ENCODE data around the gene PTGR2.

PTGR2 gene

DNA sequence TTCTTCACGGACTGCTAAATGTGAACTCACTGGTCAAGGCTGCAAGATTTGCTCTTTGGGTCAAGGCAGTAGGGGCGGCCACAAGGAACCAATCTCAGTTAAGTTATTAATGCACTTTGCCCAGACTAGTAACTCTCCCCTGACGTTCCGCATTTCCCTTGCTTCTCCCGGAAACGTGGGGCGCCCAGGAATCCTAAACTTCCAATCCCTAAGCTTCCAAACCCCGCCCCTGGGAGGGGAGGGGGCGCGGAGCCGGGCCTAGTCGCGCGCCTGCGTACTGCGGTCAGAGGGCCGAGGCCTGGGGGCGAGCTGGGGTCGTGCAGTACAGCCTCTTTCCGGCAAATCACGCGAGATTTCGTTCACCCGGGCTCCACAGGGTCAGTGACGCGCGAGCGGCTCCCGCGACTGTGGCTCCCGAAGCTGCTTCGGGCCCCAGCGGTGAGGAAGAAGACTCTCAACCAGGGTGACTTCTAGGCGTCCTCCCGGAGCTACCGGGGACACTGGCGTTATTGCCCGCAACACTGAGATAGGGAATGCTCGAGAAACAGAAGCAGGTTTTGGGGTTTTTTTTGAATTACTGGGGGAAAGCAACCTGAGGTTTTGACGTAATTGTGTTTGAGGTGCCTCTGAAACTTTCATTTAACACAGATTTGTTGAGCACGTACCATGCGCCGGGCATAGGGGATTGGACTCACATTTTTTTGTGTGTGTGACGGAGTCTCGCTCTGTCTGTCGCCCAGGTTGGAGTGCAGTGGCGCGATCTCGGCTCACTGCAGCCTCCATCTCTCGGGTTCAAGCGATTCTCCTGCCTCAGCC lies at the start of gene PTGR2:
TSS of gene PTGR2 (plus strand) at position 265 of the 816 bp plus-strand sequence. CDS start 7,032 bp downstream, outside the sequence.
- DNase-seq, result peak; percentile 94
- H3K27me3 Mint-ChIP-seq, result peaks cover 18% of the 10 kb centered on the region
- H3K36me3 Mint-ChIP-seq, result peaks cover 3% of the 10 kb centered on the region
- peaks cover 24% of the 10 kb centered on the region for H3K4me1 Mint-ChIP-seq
- H3K9me3 Mint-ChIP-seq, result no peaks in the 10 kb centered on the region
- CTCF ChIA-PET, result interaction anchor here (0.7 to 2.0 kb wide), 7 partner anchors 15 to 123 kb away, joined by 3 to 11 read pairs (median 4); no protein-coding TSS in a partner anchor
- peak within 1 kb of the TSS; percentile 83 for H3K4me3 Mint-ChIP-seq
- H3K27ac Mint-ChIP-seq, result peak within 1 kb of the TSS; percentile 92

DNA sequence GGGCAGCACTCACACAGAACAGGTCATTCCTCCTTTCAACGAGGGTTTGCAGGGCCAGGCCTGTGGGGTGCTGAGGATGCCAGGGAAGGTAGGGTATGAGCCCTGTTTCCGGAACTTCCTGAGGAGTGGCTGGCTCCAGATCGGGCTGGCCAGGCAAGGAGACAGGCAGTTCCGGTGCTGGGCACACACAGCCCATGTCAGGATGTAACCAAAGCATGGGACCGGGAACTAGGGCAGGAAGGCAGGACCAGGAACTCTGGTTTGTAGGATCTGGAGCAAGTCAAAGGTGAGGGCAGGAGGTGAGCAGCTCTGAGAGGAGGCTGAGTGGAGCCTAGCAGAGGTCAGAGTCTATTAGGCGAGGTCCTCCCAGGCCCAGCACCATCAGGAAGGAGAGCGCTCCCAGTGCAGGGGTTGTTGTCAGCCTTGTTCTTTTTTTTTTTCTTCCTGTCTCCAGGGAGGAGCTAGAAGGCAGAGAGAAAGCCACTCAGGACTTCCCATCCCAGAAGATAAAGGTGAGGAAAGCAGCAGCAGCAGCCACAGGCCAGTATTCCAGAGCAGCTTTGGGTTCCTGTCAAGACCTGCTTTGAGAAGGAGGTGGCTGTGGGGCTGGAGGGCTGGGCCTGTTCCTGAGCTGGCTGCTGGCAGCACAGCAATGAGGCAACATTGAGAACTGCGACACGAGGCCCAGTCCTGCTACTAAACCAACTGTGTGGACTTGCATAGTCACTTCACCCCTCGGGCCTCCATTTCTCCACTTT lies 49.0 kb upstream of the PTGR2 start:
- Mint-ChIP-seq H3K36me3 (no peaks in the 10 kb centered on the region), H3K9me3 (no peaks in the 10 kb centered on the region), H3K4me3 (no peak overlapping the region), H3K27ac (no peak overlapping the region), H3K4me1 (no peaks in the 10 kb centered on the region), H3K27me3 (peaks cover 4% of the 10 kb centered on the region)
- CTCF ChIA-PET, result interaction anchor here (1.6 kb wide), 1 partner anchor 74 kb away, joined by 3 read pairs; no protein-coding TSS in a partner anchor
- no peak for DNase-seq

DNA sequence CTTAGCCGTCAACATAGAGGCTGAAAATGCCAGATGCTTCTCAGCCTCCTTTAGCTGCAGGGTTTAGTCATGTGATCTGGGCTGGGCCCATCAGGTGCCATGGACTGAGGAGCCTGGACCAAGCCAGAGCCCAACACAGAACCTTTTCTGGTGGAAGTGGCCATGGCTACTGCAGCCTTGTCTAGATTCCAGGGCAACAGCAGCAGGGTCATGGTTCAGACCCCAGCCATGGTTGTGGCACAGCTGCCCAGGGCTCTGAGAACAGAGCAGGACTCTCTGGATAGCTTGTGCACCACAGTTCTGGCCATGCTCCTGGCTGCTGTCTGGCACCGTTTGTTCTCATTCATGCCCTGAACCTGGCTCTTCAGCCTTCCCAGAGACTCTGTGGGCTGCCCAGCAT lies 47.0 kb upstream of the PTGR2 start:
- Mint-ChIP-seq H3K36me3 (no peaks in the 10 kb centered on the region), H3K27ac (no peak overlapping the region), H3K9me3 (no peaks in the 10 kb centered on the region), H3K4me1 (no peaks in the 10 kb centered on the region), H3K27me3 (peaks cover 9% of the 10 kb centered on the region), H3K4me3 (no peak overlapping the region)
- CTCF ChIA-PET, result interaction anchor here (0.7 kb wide), 1 partner anchor 10 kb away, joined by 4 read pairs; no protein-coding TSS in a partner anchor
- DNase-seq, result no peak

DNA sequence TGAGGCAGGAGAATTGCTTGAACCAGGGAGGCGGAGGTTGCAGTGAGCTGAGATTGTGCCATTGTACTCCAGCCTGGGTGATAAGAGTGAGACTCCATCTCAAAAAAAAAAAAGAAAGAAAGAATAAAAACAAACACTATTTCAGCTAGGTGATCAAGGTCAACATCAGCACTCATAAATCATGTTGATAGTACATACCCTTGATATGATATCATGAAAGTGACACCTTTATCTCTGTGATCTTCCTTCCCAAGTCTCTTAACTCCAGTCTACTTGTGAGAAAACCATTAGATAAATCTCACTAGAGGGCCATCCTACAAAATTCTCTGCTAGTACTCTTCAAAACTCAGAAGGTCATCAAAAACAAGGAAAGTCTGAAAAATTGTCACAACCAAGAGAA lies 44.2 kb upstream of the PTGR2 start:
- H3K27ac Mint-ChIP-seq, result no peak overlapping the region

DNA sequence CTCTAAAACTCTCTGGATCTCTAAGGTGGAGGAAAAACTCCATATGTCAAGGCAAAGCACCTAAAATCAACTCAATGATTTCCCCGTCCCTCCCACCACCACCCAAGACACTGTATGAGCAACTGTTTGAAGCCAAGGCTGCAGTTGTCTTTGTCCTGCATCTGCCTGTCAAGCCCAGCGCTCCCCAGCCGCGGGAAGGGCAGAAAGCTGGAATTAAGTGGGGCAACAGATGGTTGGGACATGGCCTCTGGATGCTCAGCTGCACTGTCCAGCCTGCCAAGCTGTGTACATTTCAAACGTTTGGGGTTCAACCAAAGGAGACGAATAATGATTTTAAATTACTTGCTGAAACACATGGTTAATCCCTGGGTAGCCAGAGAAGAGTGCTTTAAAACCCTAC lies 42.2 kb upstream of the PTGR2 start:
- H3K4me3 Mint-ChIP-seq, result no peak overlapping the region
- no peaks in the 10 kb centered on the region for H3K36me3 Mint-ChIP-seq
- DNase-seq, result no peak
- no peak overlapping the region for H3K27ac Mint-ChIP-seq
- peaks cover 22% of the 10 kb centered on the region for H3K27me3 Mint-ChIP-seq
- CTCF ChIA-PET, result interaction anchor here (1.2 kb wide), 1 partner anchor 8 kb away, joined by 3 read pairs; no protein-coding TSS in a partner anchor
- H3K9me3 Mint-ChIP-seq, result no peaks in the 10 kb centered on the region
- H3K4me1 Mint-ChIP-seq, result peaks cover 3% of the 10 kb centered on the region

More for the DNA sequence above, 44.2 kb upstream of the PTGR2 start:
- Mint-ChIP-seq H3K27me3 (peaks cover 19% of the 10 kb centered on the region), H3K36me3 (no peaks in the 10 kb centered on the region), H3K4me3 (no peak overlapping the region), H3K4me1 (peaks cover 3% of the 10 kb centered on the region), H3K9me3 (no peaks in the 10 kb centered on the region)
- no peak for DNase-seq
- CTCF ChIA-PET, result no interaction called here

DNA sequence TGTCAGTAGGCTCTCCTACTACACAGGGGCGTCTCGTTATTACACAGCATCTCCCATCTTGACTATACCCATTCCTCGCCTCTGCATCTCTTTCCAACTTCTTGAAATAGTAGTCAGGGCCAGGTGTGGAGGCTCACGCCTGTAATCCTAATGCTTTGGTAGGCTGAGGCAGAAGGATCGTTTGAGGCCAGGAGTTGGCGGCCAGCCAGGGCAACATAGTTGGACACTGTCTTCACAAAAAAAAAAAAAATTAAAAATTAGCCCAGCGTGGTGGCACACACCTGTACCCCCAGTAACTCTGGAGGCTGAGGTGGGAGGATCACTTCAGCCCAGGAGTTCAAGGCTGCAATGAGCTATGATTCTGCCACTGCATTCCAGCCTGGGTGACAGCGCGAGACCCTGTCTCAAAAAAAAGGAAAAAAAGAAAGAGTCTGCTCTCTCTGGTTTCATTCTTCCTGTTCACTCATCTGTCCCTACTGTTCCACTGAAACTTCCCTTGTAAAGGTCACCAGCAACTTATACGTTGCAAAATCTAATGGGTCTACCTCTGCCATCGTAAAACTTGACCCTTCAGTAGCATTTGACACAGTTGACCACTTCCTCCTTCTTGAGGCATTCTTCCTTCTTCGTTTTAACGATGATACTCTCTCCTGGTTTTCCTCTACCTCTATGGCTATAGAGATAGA lies 41.0 kb upstream of the PTGR2 start:
- no peak for DNase-seq
- Mint-ChIP-seq H3K27ac (no peak overlapping the region), H3K36me3 (no peaks in the 10 kb centered on the region), H3K27me3 (peaks cover 25% of the 10 kb centered on the region), H3K4me1 (peaks cover 3% of the 10 kb centered on the region), H3K4me3 (no peak overlapping the region), H3K9me3 (no peaks in the 10 kb centered on the region)
- CTCF ChIA-PET, result interaction anchor here (1.0 kb wide), 1 partner anchor 19 kb away, joined by 3 read pairs; no protein-coding TSS in a partner anchor

DNA sequence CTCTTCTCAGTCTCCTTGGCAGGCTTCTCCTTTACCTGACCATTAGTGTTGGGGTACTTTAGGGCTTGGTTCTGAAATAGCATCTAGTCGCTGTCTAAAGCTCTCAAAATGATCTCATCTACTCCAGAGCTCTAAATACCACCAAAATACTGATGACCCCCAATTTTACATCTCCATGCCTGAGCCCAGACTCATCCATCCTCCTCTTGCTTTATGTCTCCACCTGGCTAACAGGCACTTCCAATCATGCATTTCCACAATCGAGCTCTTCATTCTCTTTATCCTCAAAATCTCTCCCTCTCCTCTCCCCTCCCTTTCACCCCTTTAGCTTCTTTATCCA lies 40.5 kb upstream of the PTGR2 start:
- no peak for DNase-seq

DNA sequence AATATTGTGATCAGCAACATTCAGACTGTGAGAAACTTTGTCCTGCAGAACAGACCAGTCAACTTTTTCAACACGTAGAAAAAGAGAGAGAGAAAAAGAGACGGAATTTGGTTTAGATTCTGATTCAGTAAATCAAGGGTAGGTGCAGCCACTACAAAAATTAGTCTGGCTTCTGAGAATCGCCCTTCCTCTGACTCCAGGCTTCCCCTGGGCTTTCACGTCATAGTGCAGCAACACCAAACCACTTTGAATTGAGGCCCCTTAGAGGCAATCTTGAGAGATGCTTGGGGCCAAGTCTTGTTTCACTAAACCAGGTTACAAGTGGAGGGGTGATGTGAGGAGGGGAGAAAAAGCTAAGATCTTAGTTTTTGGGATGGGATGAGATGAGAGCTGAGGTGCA lies 37.5 kb upstream of the PTGR2 start:
- H3K27ac Mint-ChIP-seq, result no peak overlapping the region
- CTCF ChIA-PET, result interaction anchor here (0.6 kb wide), 2 partner anchors 11 to 317 kb away, joined by 3 read pairs; no protein-coding TSS in a partner anchor
- no peaks in the 10 kb centered on the region for H3K36me3 Mint-ChIP-seq
- H3K4me3 Mint-ChIP-seq, result no peak overlapping the region
- H3K4me1 Mint-ChIP-seq, result peaks cover 3% of the 10 kb centered on the region
- no peaks in the 10 kb centered on the region for H3K9me3 Mint-ChIP-seq
- DNase-seq, result no peak
- peaks cover 34% of the 10 kb centered on the region for H3K27me3 Mint-ChIP-seq

More for the DNA sequence above, 40.5 kb upstream of the PTGR2 start:
- Mint-ChIP-seq H3K4me3 (no peak overlapping the region), H3K36me3 (no peaks in the 10 kb centered on the region), H3K27me3 (peaks cover 30% of the 10 kb centered on the region), H3K4me1 (peaks cover 3% of the 10 kb centered on the region), H3K9me3 (no peaks in the 10 kb centered on the region), H3K27ac (no peak overlapping the region)
- CTCF ChIA-PET, result interaction anchor here (1.0 kb wide), 1 partner anchor 20 kb away, joined by 3 read pairs; no protein-coding TSS in a partner anchor

DNA sequence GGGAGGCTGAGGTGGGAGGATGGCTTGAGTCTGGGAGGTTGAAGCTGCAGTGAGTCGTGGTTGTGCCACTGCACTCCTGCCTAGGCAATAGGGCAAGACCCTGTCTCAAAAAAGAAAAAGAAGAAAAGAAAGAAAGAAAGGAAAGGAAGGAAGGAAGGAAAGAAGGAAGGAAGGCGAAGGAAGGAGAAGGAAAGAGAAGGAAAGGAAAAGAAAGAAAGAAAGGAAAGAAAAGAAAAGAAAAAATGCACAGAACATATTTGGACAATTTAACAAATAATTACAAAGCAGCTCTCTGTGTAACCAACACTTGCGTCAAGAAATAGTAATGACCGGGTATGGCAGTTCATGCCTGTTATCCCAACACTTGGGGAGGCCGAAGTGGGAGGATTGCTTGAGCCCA lies 35.8 kb upstream of the PTGR2 start:
- no peak overlapping the region for H3K4me3 Mint-ChIP-seq
- CTCF ChIA-PET, result interaction anchor here (1.1 kb wide), 1 partner anchor 12 kb away, joined by 4 read pairs; no protein-coding TSS in a partner anchor
- H3K9me3 Mint-ChIP-seq, result no peaks in the 10 kb centered on the region
- no peak for DNase-seq
- no peaks in the 10 kb centered on the region for H3K36me3 Mint-ChIP-seq
- H3K27ac Mint-ChIP-seq, result no peak overlapping the region
- peaks cover 2% of the 10 kb centered on the region for H3K4me1 Mint-ChIP-seq
- H3K27me3 Mint-ChIP-seq, result peaks cover 22% of the 10 kb centered on the region

DNA sequence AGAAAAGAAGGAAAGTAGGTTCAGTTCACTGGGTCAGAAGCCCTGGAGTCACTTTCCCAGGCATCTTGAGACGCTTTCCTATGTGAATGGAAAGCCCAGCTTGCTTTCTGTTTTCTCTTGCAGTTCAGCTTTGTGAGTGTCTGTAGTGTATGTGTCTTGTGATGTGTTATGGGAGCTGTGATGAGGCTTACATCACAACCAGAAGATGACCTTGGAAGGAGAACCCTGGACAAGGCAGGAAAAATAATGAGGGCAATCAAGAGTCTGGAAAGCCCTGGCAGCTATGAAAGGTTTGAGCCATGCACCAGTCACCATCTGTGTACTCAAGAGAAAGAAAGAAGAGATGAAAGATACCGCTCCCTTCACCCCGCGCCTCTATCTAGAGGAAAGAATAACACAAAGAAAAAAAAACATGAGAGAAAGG lies 35.2 kb upstream of the PTGR2 start:
- CTCF ChIA-PET, result interaction anchor here (0.6 to 0.7 kb wide), 2 partner anchors 72 to 87 kb away, joined by 3 read pairs; no protein-coding TSS in a partner anchor
- H3K36me3 Mint-ChIP-seq, result no peaks in the 10 kb centered on the region
- no peak overlapping the region for H3K27ac Mint-ChIP-seq
- H3K4me1 Mint-ChIP-seq, result no peaks in the 10 kb centered on the region
- no peak overlapping the region for H3K4me3 Mint-ChIP-seq
- H3K27me3 Mint-ChIP-seq, result peaks cover 22% of the 10 kb centered on the region
- no peaks in the 10 kb centered on the region for H3K9me3 Mint-ChIP-seq
- DNase-seq, result no peak

DNA sequence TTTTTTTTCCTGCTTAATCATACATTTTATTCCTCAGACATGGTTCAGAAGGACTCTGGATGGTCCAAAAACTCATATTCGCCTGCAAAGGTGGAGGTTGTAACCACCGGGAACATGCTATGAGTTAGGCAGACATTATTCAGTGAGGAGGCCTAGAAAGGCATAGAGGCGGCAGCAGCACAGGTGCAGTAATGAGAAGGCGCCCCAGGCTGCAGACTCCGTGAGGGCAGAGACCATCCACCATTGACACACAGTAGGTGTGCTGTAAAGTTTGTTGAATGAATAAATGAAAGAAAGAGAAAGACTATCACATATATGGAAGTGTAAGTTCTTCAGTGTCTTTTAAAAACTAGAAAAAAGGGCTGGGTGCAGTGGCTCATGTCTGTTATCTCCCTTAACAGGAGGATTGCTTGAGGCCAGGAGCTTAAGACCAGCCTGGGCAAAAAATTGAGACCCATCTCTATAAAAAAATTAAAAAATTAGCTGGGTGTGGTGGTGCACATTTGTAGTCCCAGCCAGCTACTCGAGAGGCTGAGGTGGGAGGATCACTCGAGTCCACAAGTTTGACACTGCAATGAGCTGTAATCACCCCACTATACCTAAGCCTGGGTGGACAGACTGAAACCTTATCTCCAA lies 34.5 kb upstream of the PTGR2 start:
- Mint-ChIP-seq H3K9me3 (no peaks in the 10 kb centered on the region), H3K4me3 (no peak overlapping the region), H3K36me3 (no peaks in the 10 kb centered on the region), H3K27ac (no peak overlapping the region), H3K27me3 (peaks cover 23% of the 10 kb centered on the region), H3K4me1 (no peaks in the 10 kb centered on the region)
- no peak for DNase-seq
- CTCF ChIA-PET, result interaction anchor here (0.6 to 1.1 kb wide), 2 partner anchors 8 to 88 kb away, joined by 3 read pairs; no protein-coding TSS in a partner anchor

DNA sequence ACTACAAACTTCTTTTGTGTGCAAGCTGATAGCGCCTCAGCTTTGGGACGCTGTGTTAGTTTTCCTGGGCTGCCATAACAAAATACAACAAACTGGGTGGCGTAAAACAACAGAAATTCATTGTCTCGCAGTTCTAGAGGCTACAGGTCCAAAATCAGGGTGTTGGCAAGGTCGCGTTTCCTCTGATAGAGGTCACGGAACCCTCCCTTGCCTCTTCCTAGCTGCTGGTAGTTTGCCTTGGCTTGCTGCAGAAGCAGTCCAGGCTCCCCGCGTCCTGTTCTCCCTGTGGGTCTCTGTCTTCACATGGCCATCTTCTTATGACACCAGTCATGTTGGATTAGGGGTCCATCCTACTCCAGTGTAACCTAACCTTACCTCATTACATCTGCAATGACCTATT lies 32.8 kb upstream of the PTGR2 start:
- H3K36me3 Mint-ChIP-seq, result no peaks in the 10 kb centered on the region
- H3K9me3 Mint-ChIP-seq, result no peaks in the 10 kb centered on the region
- CTCF ChIA-PET, result no interaction called here
- no peak overlapping the region for H3K27ac Mint-ChIP-seq
- H3K27me3 Mint-ChIP-seq, result peaks cover 33% of the 10 kb centered on the region
- DNase-seq, result no peak
- no peak overlapping the region for H3K4me3 Mint-ChIP-seq
- no peaks in the 10 kb centered on the region for H3K4me1 Mint-ChIP-seq

DNA sequence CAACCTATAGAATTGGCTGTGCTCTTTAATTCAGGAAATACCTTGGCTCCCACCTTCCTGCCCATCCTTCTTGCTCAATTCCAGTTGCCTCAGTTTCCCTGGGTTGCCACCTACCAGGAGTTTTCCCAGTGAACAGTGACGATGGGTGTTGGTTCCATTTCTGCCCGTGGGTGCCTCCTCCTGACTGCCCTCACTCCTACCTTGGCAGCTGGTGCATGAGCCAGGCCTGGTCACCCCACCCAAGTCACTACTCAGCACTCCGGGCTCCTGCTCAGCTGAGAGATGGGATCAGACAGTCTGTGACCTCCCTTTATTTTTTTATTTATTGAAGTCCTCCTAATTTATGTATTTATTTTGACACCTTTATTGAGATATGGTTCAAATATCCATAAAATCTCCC lies 31.0 kb upstream of the PTGR2 start:
- CTCF ChIA-PET, result interaction anchor here (1.0 to 10.2 kb wide), 3 partner anchors 31 to 90 kb away, joined by 3 to 155 read pairs (median 3); partner anchors contain the start of gene PTGR2
- no peaks in the 10 kb centered on the region for H3K36me3 Mint-ChIP-seq

More for the DNA sequence above, 31.0 kb upstream of the PTGR2 start:
- Mint-ChIP-seq H3K27ac (no peak overlapping the region), H3K27me3 (peaks cover 27% of the 10 kb centered on the region), H3K4me3 (no peak overlapping the region), H3K9me3 (no peaks in the 10 kb centered on the region), H3K4me1 (peaks cover 2% of the 10 kb centered on the region)
- no peak for DNase-seq
